GM12874 (cell line): Measurements from ENCODE around the gene TIMM21.

Source experiments
- CTCF ChIP-seq: IDR thresholded peaks from 2 replicates; pipeline ENCODE4 v1.5.1; 2011; ENCODE audit warnings: low read depth, mild to moderate bottlenecking, control low read depth, low read length, moderate library complexity; ENCODE audit not compliant: insufficient read depth

TIMM21 gene

DNA sequence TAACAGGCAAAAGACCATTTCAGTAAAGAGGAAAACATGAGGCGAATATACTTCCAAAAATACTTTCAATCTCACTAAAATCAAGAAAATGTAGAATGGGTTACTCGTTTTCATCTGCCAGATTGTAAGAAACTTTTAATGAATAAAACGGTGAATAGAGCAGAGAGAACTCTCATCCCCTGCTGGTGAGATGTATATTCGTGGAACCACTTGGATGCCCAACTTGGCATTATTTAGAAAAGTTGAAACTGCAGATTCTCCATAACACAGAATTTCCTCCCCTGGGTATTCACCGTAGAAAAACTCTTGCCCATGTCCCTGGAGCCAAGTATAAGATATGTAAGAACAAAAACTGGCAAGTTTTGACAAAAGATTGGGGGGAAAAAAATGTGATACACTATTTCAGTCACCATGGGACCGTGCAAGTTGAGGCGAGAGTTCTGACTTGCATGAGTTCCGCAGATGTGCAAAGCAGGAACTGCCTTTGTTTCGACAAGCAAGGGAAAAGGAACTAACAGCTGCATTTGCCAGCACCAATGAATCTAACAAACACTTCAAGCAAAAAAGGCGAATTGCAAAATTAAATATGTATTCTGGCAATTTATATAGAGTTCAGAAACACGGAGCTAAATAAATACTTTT lies 14.8 kb downstream of the TIMM21 start:
- TF ChIP-seq CTCF = no peak

DNA sequence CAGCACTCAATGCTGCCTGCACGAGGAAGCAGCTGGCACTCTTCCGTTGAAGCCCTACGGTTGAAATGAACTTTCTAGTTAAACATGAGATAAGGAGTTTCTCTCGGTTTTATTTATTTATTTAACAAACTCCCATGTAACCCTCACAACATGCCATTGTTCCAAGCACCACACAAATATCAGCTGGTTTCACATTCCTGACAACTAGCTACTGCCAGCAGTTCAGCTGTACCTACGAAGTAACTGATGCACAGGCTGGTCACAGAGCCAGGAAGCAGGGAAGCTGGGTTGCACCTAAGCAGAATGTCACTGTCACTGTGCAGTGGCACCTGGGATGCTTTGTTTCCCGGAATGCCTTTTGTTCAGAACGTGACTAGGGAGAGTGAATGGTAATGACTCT lies 18.1 kb downstream of the TIMM21 start:
- no peak for TF ChIP-seq CTCF

- no peak for TF ChIP-seq CTCF
These were observed 23.7 kb downstream of the TIMM21 start for GRCh38 chr18:74171910-74172606.

- no peak for TF ChIP-seq CTCF
These were observed 24.5 kb downstream of the TIMM21 start for GRCh38 chr18:74172697-74173433.

DNA sequence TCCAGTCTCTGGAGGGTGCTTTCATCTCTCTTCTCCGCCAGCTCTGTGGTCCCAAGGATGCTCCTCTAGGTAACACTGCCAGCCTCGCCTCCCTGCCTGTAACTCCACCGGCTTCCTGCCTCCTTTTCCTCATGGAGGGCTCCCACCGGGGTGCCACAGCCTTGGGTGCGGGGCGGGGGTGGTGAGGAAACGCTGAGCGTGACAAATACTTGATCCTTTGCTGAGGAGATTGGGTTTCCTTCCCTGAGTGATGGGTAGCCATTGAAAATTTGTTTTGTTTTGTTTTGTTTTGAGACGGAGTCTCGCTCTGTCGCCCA lies 25.1 kb downstream of the TIMM21 start:
- no peak for TF ChIP-seq CTCF

GRCh38 chr18:74175658-74176057 lies 27.3 kb downstream of the TIMM21 start:
- TF ChIP-seq CTCF = no peak

DNA sequence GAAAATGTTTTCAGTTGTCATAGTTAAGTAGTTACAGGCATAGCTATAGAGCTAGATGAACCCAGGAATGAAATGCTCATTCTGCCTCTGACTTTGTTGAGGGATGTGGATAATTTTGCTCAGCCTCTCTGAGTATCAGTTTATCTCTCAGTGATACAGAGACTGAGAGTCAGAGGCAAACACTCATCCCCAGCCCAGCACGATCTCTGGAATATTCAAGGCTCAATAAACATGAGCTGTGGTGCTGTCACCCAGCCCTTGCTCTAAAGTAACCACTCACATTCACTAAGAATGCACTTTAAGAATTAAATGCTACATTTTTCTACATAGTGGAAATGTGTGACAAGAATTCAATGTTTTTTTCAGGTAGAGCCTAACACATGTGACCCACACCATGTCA lies 30.6 kb downstream of the TIMM21 start:
- no peak for TF ChIP-seq CTCF
